Effector memory CD8-positive, alpha-beta T cell (primary cell): ENCODE results near the gene RBM6.
A peak's percentile ranks its signal among the peaks of the same experiment; 100 is the strongest.

ENCODE experiments used
- ATAC-seq: fragments of 150-1000 bp; cut with Tn5 transposase; replicated peaks from 2 replicates; pipeline ENCODE4 v1.10.0; 2021; ENCODE audit warnings: mild to moderate bottlenecking, moderate library complexity
- DNase-seq, 3 experiments: peaks; one replicate each; pipeline ENCODE4 v3.0.0; 2021
- H3K27ac Mint-ChIP-seq, 2 donors: one replicate each; pipeline ENCODE4 v1.8.0; 2022; ENCODE audit warnings: mild to moderate bottlenecking in 2 of 2, mixed read lengths in 2 of 2, moderate library complexity in 2 of 2
- H3K27me3 Mint-ChIP-seq, 2 donors: one replicate each; pipeline ENCODE4 v1.8.0; 2022; ENCODE audit warnings: mixed read lengths in 2 of 2
- H3K36me3 Mint-ChIP-seq: one replicate; pipeline ENCODE4 v1.8.0; 2022; ENCODE audit warnings: mild to moderate bottlenecking, moderate library complexity, mixed read lengths; ENCODE audit not compliant: insufficient read depth
- H3K4me1 Mint-ChIP-seq, 2 donors: one replicate each; pipeline ENCODE4 v1.8.0; 2022; ENCODE audit warnings: low read depth in 2 of 2, mixed read lengths in 2 of 2
- H3K4me3 Mint-ChIP-seq, 2 donors: one replicate each; pipeline ENCODE4 v1.8.0; 2022; ENCODE audit warnings: mild to moderate bottlenecking in 2 of 2, mixed read lengths in 2 of 2, moderate library complexity in 2 of 2
- H3K9me3 Mint-ChIP-seq, 2 donors: one replicate each; pipeline ENCODE4 v1.8.0; 2022; ENCODE audit warnings: mixed read lengths in 2 of 2

RBM6 gene

GRCh38 chr3:49976942-49977341 is 37.0 kb downstream of the RBM6 start:
- Mint-ChIP-seq H3K4me3 (no peak overlapping the region), H3K9me3 (no peaks in the 10 kb centered on the region), H3K27me3 (no peaks in the 10 kb centered on the region), H3K27ac (no peak overlapping the region), H3K36me3 (peaks cover 40% of the 10 kb centered on the region), H3K4me1 (peaks cover 0 to 8% of the 10 kb centered on the region in 2 donors)
- no peak for ATAC-seq
- DNase-seq = no peak

- H3K4me1 Mint-ChIP-seq = peaks cover 0 to 8% of the 10 kb centered on the region in 2 donors
- DNase-seq (no peak), ATAC-seq (no peak)
- no peak overlapping the region for H3K4me3 Mint-ChIP-seq
- H3K36me3 Mint-ChIP-seq = peaks cover 35% of the 10 kb centered on the region
- no peaks in the 10 kb centered on the region for H3K27me3 Mint-ChIP-seq
- H3K9me3 Mint-ChIP-seq = no peaks in the 10 kb centered on the region
- peak overlapping the region in 1 of 2 donors; percentile 13 for H3K27ac Mint-ChIP-seq
These were observed 44.4 kb downstream of the RBM6 start for GRCh38 chr3:49984394-49984793.

GRCh38 chr3:49992326-49992725 is 52.4 kb downstream of the RBM6 start:
- Mint-ChIP-seq H3K27me3 (no peaks in the 10 kb centered on the region), H3K4me1 (peaks cover 1 to 8% of the 10 kb centered on the region in 2 donors), H3K27ac (no peak overlapping the region), H3K4me3 (no peak overlapping the region), H3K36me3 (peaks cover 33% of the 10 kb centered on the region), H3K9me3 (no peaks in the 10 kb centered on the region)
- DNase-seq (no peak), ATAC-seq (no peak)

GRCh38 chr3:49994476-49994875 is 54.5 kb downstream of the RBM6 start:
- Mint-ChIP-seq H3K4me1 (peaks cover 1 to 15% of the 10 kb centered on the region in 2 donors), H3K27ac (peak overlapping the region; percentile 10 to 28), H3K27me3 (no peaks in the 10 kb centered on the region), H3K36me3 (peaks cover 27% of the 10 kb centered on the region), H3K9me3 (no peaks in the 10 kb centered on the region), H3K4me3 (no peak overlapping the region)
- DNase-seq (no peak), ATAC-seq (no peak)

- Mint-ChIP-seq H3K27me3 (no peaks in the 10 kb centered on the region), H3K27ac (no peak overlapping the region), H3K36me3 (peaks cover 38% of the 10 kb centered on the region), H3K9me3 (no peaks in the 10 kb centered on the region), H3K4me1 (peaks cover 1 to 15% of the 10 kb centered on the region in 2 donors), H3K4me3 (no peak overlapping the region)
- ATAC-seq (no peak), DNase-seq (no peak)
These were observed 56.1 kb downstream of the RBM6 start for GRCh38 chr3:49996016-49996415.

GRCh38 chr3:49997862-49998261 is 57.9 kb downstream of the RBM6 start:
- Mint-ChIP-seq H3K4me3 (no peak overlapping the region), H3K27ac (peak overlapping the region in 1 of 2 donors; percentile 17), H3K9me3 (no peaks in the 10 kb centered on the region), H3K4me1 (peaks cover 1 to 13% of the 10 kb centered on the region in 2 donors), H3K36me3 (peaks cover 47% of the 10 kb centered on the region), H3K27me3 (no peaks in the 10 kb centered on the region)
- ATAC-seq (no peak), DNase-seq (no peak)

- Mint-ChIP-seq H3K4me3 (no peak overlapping the region), H3K4me1 (peaks cover 2 to 12% of the 10 kb centered on the region in 2 donors), H3K9me3 (no peaks in the 10 kb centered on the region), H3K36me3 (peaks cover 49% of the 10 kb centered on the region), H3K27ac (peak overlapping the region in 1 of 2 donors; percentile 17), H3K27me3 (no peaks in the 10 kb centered on the region)
- DNase-seq (no peak), ATAC-seq (no peak)
These were observed 58.4 kb downstream of the RBM6 start for GRCh38 chr3:49998326-49998725.

GRCh38 chr3:50001511-50001910 is 61.6 kb downstream of the RBM6 start:
- Mint-ChIP-seq H3K27me3 (no peaks in the 10 kb centered on the region), H3K4me1 (peaks cover 3 to 15% of the 10 kb centered on the region in 2 donors), H3K36me3 (peaks cover 47% of the 10 kb centered on the region), H3K4me3 (no peak overlapping the region), H3K27ac (peak overlapping the region in 1 of 2 donors; percentile 35), H3K9me3 (no peaks in the 10 kb centered on the region)
- ATAC-seq (no peak), DNase-seq (no peak)

GRCh38 chr3:50003216-50003615 is 63.3 kb downstream of the RBM6 start:
- no peak overlapping the region for H3K4me3 Mint-ChIP-seq
- H3K27me3 Mint-ChIP-seq = no peaks in the 10 kb centered on the region
- peaks cover 54% of the 10 kb centered on the region for H3K36me3 Mint-ChIP-seq
- H3K4me1 Mint-ChIP-seq = peaks cover 3 to 9% of the 10 kb centered on the region in 2 donors
- DNase-seq = no peak
- H3K9me3 Mint-ChIP-seq = no peaks in the 10 kb centered on the region
- ATAC-seq = no peak
- H3K27ac Mint-ChIP-seq = peak overlapping the region; percentile 26 to 29

GRCh38 chr3:50003824-50004223 is 63.9 kb downstream of the RBM6 start:
- DNase-seq = no peak
- Mint-ChIP-seq H3K4me1 (peaks cover 3 to 9% of the 10 kb centered on the region in 2 donors), H3K27ac (peak overlapping the region; percentile 26 to 29)

GRCh38 chr3:50008931-50009330 is 69.0 kb downstream of the RBM6 start:
- Mint-ChIP-seq H3K27ac (peak overlapping the region in 1 of 2 donors; percentile 38), H3K4me1 (peaks cover 2 to 4% of the 10 kb centered on the region in 2 donors)

More at GRCh38 chr3:50003824-50004223, 63.9 kb downstream of the RBM6 start:
- no peak for ATAC-seq
- no peaks in the 10 kb centered on the region for H3K27me3 Mint-ChIP-seq
- no peaks in the 10 kb centered on the region for H3K9me3 Mint-ChIP-seq
- no peak overlapping the region for H3K4me3 Mint-ChIP-seq
- peaks cover 54% of the 10 kb centered on the region for H3K36me3 Mint-ChIP-seq

GRCh38 chr3:50010959-50011358 is 71.0 kb downstream of the RBM6 start:
- no peaks in the 10 kb centered on the region for H3K27me3 Mint-ChIP-seq
- peaks cover 3 to 5% of the 10 kb centered on the region in 2 donors for H3K4me1 Mint-ChIP-seq
- no peak for ATAC-seq
- H3K9me3 Mint-ChIP-seq = no peaks in the 10 kb centered on the region
- H3K36me3 Mint-ChIP-seq = peaks cover 31% of the 10 kb centered on the region
- no peak overlapping the region for H3K27ac Mint-ChIP-seq
- no peak for DNase-seq
- no peak overlapping the region for H3K4me3 Mint-ChIP-seq

More at GRCh38 chr3:50008931-50009330, 69.0 kb downstream of the RBM6 start:
- H3K4me3 Mint-ChIP-seq = no peak overlapping the region
- DNase-seq (no peak), ATAC-seq (no peak)
- H3K9me3 Mint-ChIP-seq = no peaks in the 10 kb centered on the region
- H3K27me3 Mint-ChIP-seq = no peaks in the 10 kb centered on the region
- H3K36me3 Mint-ChIP-seq = peaks cover 30% of the 10 kb centered on the region

GRCh38 chr3:50015918-50016317 is 76.0 kb downstream of the RBM6 start:
- Mint-ChIP-seq H3K4me3 (no peak overlapping the region), H3K36me3 (peaks cover 35% of the 10 kb centered on the region), H3K27me3 (no peaks in the 10 kb centered on the region), H3K27ac (no peak overlapping the region), H3K4me1 (peaks cover 2 to 8% of the 10 kb centered on the region in 2 donors), H3K9me3 (no peaks in the 10 kb centered on the region)
- ATAC-seq (no peak), DNase-seq (no peak)

- H3K36me3 Mint-ChIP-seq = peaks cover 18% of the 10 kb centered on the region
- H3K9me3 Mint-ChIP-seq = no peaks in the 10 kb centered on the region
- DNase-seq = no peak
- no peak overlapping the region for H3K4me3 Mint-ChIP-seq
- no peak for ATAC-seq
- H3K27ac Mint-ChIP-seq = peak overlapping the region in 1 of 2 donors; percentile 8
- peaks cover 7 to 19% of the 10 kb centered on the region in 2 donors for H3K4me1 Mint-ChIP-seq
- no peaks in the 10 kb centered on the region for H3K27me3 Mint-ChIP-seq
These were observed 88.4 kb downstream of the RBM6 start for GRCh38 chr3:50028346-50028745.
